Thyroid gland (tissue), 4 donors: ENCODE results near the gene FLRT3. TPM values are rescaled to one million over a fixed set of nuclear protein-coding genes. Genes with fewer than 3 reads are reported as not detected.

Source experiments
- DNase-seq, 2 donors: peaks; one replicate each; pipeline ENCODE4 v3.0.0-alpha.2; 2019
- H3K27ac ChIP-seq, 3 donors: fragments of 200-600 bp; sonication (generic); 1 replicate in 2 of 3; 2 replicates in 1 of 3; pipeline ENCODE4 v1.5.1; 2016 to 2019; ENCODE audit warnings: mild to moderate bottlenecking in 1 of 3, moderate library complexity in 1 of 3
- H3K27me3 ChIP-seq: fragments of 200-600 bp; sonication (generic); one replicate; pipeline ENCODE4 v1.5.1; 2019
- H3K36me3 ChIP-seq, 2 donors: fragments of 200-600 bp; sonication (generic); one replicate each; pipeline ENCODE4 v1.5.1; 2016 to 2019
- H3K4me1 ChIP-seq, 2 donors: fragments of 200-600 bp; sonication (generic); one replicate each; pipeline ENCODE4 v1.5.1; 2017 to 2019
- H3K4me3 ChIP-seq, 3 donors: fragments of 200-600 bp; sonication (generic); replicated peaks in 1 of 3; 1 replicate in 2 of 3; 2 replicates in 1 of 3; pipeline ENCODE4 v1.5.1; 2016; ENCODE audit warnings: mild to moderate bottlenecking in 1 of 3
- H3K9me3 ChIP-seq: fragments of 200-600 bp; sonication (generic); one replicate; pipeline ENCODE4 v1.5.1; 2017
- CTCF ChIP-seq, 6 experiments: fragments of 200-600 bp in 3 of 6; fragments of 450-650 bp in 3 of 6; sonication (generic) in 3 of 6; IDR thresholded peaks; one replicate each; pipeline ENCODE4 v1.5.1; 2016 to 2019; ENCODE audit warnings: antibody characterized with exemption in 6 of 6, mild to moderate bottlenecking in 2 of 6, inconsistent platforms in 1 of 6, moderate library complexity in 1 of 6
- POLR2A ChIP-seq, 2 donors: fragments of 450-650 bp; IDR thresholded peaks; one replicate each; pipeline ENCODE4 v1.6.1; 2017; ENCODE audit warnings: antibody characterized with exemption in 2 of 2, mild to moderate bottlenecking in 2 of 2, moderate library complexity in 1 of 2
- WGBS, 2 donors: methylation state at CpG; one replicate each; pipeline ENCODE4 v1.1.5; 2017; 5-methylcytosine and 5-hydroxymethylcytosine counted together
- intact Hi-C: fragments of 100-400 bp; cut with DNase I; formaldehyde crosslinking; loops from one replicate; pipeline ENCODE4 v1.15.1; 2023
- total RNA-seq, 4 donors: library from RNA; depleted of rRNA; stranded (reverse); fragments of >200 nt; gene quantifications; one replicate each; pipeline ENCODE4 v1.2.3, GENCODE V29; 2016

The FLRT3 gene
- total RNA-seq, 4 donors from 2014 or later, result 12.0 to 31.4 (median 16.2) TPM

DNA sequence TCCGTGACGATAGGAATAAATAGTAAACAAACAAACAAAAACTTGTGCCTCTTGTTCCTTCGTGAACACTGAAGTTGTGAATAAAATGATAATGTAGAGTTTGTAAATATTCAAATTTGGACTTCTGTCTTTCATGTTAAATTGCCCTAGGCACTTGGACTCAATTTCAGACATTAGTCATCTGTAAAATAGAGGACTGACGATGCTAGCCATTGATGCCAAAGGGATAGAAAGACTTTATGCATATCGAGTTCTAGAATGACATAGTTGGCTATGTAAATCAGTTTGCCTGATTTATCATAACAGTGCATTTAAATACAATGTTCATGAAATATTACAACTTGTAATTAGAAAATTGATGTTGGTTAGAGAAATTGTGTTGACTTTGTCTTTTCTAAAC lies 45.9 kb upstream of the FLRT3 start:
- WGBS, 2 donors, result 89 to 92% methylated on average over 5 of the region's 5 CpGs
- Histone ChIP-seq H3K4me1 (peaks cover 12 to 13% of the 10 kb centered on the region in 2 donors), H3K27me3 (no peaks in the 10 kb centered on the region), H3K36me3 (no peaks in the 10 kb centered on the region), H3K9me3 (no peaks in the 10 kb centered on the region), H3K4me3 (no peak overlapping the region), H3K27ac (no peak overlapping the region)
- no peak for DNase-seq
- intact Hi-C loops, result no loop called here
- no peak for TF ChIP-seq POLR2A (IDR thresholded peaks at IDR 0.05)
- no peak for TF ChIP-seq CTCF (IDR thresholded peaks at IDR 0.05)

DNA sequence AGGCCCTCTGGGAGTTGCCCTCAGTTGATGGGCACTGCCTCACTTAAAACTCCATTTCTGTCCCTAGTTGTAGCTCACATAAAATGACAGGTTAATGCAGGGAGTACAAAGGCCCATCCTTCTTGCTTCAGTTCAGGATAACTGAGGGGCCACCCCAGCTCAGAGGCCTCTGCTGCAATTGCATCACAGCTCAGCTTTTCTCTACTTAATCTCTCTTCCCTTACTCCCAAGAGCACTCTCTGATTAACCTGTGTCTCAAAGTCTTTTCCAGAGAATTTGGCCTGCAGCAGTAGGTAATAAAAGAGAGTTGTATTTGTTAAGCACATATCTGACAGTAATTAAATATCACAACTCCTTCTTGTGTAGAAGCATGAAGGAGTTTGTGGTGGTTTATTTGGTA lies 40.9 kb upstream of the FLRT3 start:
- no peak for DNase-seq
- no peak overlapping the region for H3K4me3 ChIP-seq
- no peaks in the 10 kb centered on the region for H3K4me1 ChIP-seq
- no peaks in the 10 kb centered on the region for H3K27me3 ChIP-seq
- no peak overlapping the region for H3K27ac ChIP-seq
- TF ChIP-seq POLR2A (IDR thresholded peaks at IDR 0.05) (no peak), CTCF (IDR thresholded peaks at IDR 0.05) (no peak)
- no peaks in the 10 kb centered on the region for H3K9me3 ChIP-seq
- intact Hi-C loops, result no loop called here
- H3K36me3 ChIP-seq, result no peaks in the 10 kb centered on the region

GRCh38 chr20:14375416-14375985 lies 38.1 kb upstream of the FLRT3 start:
- Histone ChIP-seq H3K36me3 (no peaks in the 10 kb centered on the region), H3K27me3 (no peaks in the 10 kb centered on the region), H3K27ac (no peak overlapping the region), H3K4me3 (no peak overlapping the region), H3K9me3 (no peaks in the 10 kb centered on the region), H3K4me1 (no peaks in the 10 kb centered on the region)
- intact Hi-C loops, result no loop called here
- WGBS, 2 donors, result 63 to 68% methylated on average over 4 of the region's 4 CpGs
- TF ChIP-seq CTCF (IDR thresholded peaks at IDR 0.05), result no peak
- TF ChIP-seq POLR2A (IDR thresholded peaks at IDR 0.05), result no peak
- no peak for DNase-seq

- no peaks in the 10 kb centered on the region for H3K4me1 ChIP-seq
- 50 to 57% methylated on average over 3 of the region's 3 CpGs for WGBS, 2 donors
- no peaks in the 10 kb centered on the region for H3K36me3 ChIP-seq
These were observed 36.8 kb upstream of the FLRT3 start for GRCh38 chr20:14374196-14374595.

More at GRCh38 chr20:14374196-14374595, 36.8 kb upstream of the FLRT3 start:
- Histone ChIP-seq H3K27ac (no peak overlapping the region), H3K9me3 (no peaks in the 10 kb centered on the region), H3K4me3 (no peak overlapping the region), H3K27me3 (no peaks in the 10 kb centered on the region)
- intact Hi-C loops, result no loop called here
- TF ChIP-seq CTCF (IDR thresholded peaks at IDR 0.05), result no peak
- no peak for TF ChIP-seq POLR2A (IDR thresholded peaks at IDR 0.05)
- no peak for DNase-seq
